ENCODE results near the gene SLC25A28.

Gene SLC25A28

GRCh38 chr10:99590799-99591198 lies 29.4 kb downstream of the SLC25A28 start:
- no peak for DNase-seq (ENCODE audit: low read depth)

- DNase-seq (ENCODE audit: low read depth), result no peak
Observed at GRCh38 chr10:99583687-99584086, 36.6 kb downstream of the SLC25A28 start.

DNA sequence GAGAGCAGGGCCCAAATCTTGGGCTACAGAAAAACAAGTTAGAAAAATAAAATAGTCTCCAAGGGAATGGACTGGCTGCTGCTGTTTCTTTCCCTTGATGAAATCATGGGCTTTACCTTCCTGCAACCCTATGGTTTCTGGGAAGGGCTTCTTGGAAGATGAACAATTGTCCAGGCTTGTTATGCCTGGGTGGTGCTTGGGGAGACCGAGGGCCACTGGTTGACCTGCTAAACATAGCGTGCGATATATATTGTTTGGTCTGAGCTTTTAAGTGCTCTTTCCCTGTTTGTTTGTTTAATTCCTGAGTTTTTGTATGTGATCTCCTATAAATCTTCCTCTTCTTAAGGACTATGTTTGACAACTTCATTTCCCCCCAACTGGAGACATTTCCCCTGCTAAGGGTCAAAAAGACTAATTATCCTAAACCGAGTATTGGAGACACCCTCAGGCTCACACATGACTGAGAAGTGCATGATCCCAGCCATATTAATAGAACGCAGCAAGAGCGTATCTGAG lies 37.9 kb downstream of the SLC25A28 start:
- no peak for DNase-seq (ENCODE audit: low read depth)

DNA sequence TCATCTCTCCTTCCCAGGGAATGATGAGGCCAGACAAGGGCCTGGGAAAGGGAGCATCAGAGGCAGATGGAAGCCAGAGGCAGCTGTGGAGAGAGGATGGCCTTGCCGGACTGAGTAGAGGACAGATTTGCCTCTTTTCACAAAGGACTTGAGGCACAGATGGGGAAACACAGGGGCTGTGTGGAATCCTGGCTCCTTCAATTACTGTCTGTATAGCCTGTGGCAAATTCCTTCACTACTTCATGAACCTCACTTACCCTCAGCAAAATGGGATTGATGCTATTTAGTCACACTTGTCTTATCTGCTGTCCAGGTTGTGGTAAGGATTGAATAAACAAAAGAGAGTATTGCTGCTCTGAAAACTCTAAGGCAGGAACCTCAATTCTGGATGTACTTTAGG lies 40.3 kb downstream of the SLC25A28 start:
- no peak for DNase-seq (ENCODE audit: low read depth)

DNA sequence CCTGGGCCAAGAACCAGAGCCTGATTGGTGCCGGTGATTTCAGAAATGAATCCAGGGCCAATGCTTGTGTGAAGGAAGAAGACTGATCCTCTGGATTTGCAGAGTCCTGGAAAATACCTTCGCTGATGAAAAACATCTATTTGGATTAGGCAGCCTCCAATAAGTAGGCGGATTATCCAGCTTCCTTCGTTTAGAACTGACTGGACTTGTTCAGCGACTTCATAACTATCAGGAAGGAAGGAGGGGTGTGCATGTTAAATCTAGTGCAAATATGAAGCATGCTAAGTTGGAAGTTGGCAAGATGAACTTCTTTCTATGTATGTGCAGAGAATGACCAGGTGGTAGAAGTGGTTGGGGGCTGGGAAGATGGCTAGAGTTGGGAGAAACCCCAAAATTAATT lies 46.4 kb downstream of the SLC25A28 start:
- DNase-seq (ENCODE audit: low read depth), result no peak

GRCh38 chr10:99571816-99572215 lies 48.4 kb downstream of the SLC25A28 start:
- no peak for DNase-seq (ENCODE audit: low read depth)

DNA sequence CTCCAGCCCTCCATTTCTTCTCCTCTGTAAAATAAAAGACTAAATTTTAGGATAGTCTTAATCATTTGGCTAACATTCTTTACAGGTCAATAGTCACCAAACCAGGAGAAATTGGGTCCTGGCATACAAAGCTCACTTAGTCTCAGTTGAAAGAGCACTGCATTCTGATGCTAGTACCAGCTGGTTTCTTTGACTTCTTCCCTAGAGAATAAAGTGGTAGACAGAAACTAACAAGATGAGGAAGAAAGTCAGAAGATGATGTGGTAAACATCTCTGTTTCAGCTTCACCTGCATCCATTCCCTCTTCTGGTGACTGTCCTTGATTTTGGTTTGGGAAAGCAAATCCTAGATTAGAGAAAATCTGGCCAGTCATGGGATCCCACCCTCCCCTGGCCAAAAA lies 50.3 kb downstream of the SLC25A28 start:
- DNase-seq (ENCODE audit: low read depth), result no peak

- no peak for DNase-seq (ENCODE audit: low read depth)
Observed at GRCh38 chr10:99569253-99569939, 50.8 kb downstream of the SLC25A28 start.

GRCh38 chr10:99565166-99565565 lies 55.1 kb downstream of the SLC25A28 start:
- DNase-seq (ENCODE audit: low read depth), result no peak

- no peak for DNase-seq (ENCODE audit: low read depth)
Observed at GRCh38 chr10:99564361-99564760, 55.9 kb downstream of the SLC25A28 start.

DNA sequence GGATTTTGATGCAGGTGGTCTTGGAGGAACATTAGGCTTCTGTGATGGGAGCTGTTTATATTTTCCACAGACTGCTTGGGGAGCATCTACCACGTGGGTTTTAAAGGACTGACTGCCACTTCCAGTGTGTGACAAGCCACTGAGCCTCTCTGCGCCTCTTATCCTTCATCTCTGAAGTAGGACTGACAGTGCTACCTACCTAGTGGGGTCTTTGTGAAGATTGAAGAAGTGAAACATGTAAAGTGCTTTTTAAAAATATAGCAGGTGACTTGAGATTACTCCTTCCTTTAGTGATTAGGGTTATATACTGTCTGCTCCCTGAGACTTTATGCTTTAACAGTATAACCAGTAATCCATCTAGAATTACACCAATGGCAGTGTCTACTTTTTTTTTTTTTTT lies 57.6 kb downstream of the SLC25A28 start:
- no peak for DNase-seq (ENCODE audit: low read depth)
